Activated CD4-positive, alpha-beta T cell treated with anti-CD3 and anti-CD28 coated beads for 1 hour (primary cell): Measurements from ENCODE around the gene RPL36.
"Not testable (repeated sequence)": the region's sequence is repeated elsewhere in the genome, so short reads cannot be mapped to it uniquely, and the experiment has no call there.

Source experiments
- DNase-seq: peaks from one replicate; pipeline ENCODE4 v3.0.0-alpha.2; 2020

The RPL36 gene

DNA sequence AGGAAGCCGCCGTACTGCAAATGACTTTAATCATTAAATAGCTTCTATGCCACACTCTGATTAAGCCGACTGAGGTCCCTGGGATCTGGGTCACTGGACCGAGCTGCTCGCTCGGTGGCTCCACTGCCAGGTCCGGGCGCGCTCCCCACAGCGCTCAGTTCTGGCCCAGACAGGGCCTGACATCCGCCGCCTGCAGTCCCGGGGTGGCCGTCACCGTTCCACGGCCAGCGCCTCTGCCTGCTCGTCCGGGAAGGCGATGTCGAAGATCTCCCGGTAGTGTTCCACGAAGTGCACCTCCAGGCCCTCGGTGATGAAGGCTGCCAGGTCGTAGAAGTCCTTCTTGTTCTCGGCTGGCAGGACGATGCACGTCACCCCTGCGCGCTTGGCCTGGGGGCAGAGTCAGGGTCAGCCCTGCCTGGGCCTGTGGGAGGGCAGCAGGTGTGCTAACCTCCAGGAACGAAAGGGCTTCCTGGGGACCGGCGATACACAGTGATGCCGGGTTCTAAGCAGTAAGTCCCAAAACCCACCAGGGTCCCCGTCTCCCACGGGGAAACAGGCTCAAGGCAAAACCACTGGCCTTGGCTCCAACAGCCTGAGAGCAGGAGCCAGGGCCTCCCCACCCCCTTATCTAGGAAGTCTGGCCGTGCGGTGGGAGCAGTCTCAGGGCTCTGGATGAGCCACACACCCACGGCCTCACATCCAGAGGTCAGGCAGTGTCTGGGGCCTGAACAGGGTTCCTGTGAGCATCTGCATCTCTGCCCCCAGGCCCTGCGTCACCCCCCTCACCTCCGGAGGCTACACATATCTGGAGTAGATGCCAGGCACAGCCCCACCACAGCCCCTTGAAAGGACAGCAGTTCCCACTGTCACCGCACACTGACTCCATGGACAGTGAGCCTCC, 2.0 kb downstream of the RPL36 start:
- DNase-seq = no peak

- no peak for DNase-seq
Measured at GRCh38 chr19:5692723-5693194, 2.7 kb downstream of the RPL36 start.

DNA sequence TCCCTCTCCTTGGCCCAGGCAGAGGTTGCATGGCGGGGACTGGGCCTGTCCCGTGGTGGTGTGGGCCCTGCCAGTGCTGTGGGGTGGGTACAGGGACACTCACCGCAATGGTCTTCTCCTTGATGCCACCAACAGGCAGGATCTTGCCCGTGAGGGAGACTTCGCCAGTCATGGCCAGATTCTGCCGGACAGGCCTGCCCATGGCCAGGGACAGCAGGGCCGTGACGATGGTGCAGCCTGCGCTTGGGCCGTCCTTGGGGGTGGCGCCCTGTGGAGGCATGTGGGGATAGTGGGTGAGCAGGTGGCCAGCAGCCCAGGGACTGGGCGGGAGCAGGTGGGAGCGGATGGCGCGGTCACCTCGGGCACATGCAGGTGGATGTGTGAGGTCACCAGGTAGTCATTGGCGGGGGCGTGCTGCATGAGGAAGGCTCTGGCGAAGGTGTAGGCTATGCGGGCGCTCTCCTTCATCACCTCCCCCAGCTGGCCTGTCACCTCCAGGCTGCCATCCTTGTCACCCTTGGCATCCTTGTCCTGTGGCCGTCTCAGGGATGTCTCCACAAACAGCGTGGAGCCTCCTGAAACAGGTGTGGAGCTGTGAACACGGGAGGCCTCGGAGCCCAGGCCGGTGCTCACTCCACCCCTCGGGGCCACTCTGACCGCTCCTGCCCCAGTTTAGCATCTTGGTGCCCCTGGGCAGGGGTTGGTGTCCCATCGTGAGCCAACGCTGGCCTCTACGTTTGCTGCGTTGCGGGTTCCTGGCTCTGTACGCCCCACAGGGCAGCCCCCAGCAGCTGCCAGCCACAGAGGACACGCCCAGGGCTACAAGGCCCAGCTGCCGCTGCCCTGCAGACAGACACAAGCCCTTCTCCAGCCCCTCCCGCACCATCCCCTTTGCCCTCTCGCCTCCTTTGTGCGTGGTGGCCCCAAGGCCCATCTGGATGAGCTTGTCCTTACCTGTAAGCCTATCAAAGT, 3.4 kb downstream of the RPL36 start:
- DNase-seq = no peak

DNA sequence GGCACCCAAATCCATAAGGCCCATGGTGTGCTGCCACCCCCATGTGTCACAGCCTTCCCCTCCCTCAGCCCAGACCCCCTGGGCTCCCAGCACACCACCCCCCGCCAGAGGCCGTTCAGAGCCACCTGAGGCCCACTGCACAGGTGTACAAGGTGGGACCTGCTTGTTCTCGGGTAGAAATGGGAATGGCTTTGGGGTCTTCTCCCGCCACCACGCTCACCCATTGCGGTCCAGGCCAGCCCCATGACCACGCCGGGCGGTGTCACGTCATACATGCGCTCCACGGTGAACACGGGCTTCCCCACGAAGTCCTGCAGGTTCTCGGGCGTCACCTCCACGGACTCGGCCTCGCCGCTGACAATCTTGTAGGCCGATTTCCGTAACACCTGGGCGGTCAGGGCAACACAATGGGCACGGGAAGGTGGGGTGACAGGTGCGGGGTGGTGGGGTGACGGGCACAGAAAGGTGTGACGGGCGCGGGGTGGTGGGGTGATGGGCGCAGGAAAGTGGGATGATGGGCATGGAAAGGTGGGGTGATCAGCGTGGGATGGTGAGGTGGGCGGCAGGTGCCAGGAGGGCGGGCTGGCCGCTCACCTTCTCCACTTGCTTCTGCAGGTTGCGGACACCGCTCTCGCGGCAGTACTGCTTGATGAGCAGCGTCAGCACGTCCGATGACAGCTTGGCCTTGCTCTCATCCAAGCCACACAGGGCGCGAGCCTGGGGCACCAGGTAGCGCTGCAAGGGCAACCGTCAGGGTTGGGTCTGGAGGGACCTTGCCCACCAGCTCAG, 4.3 kb downstream of the RPL36 start:
- no peak for DNase-seq

GRCh38 chr19:5694956-5695648, 5.0 kb downstream of the RPL36 start:
- DNase-seq = no peak

- no peak for DNase-seq
Measured at GRCh38 chr19:5695649-5696195, 5.6 kb downstream of the RPL36 start.

DNA sequence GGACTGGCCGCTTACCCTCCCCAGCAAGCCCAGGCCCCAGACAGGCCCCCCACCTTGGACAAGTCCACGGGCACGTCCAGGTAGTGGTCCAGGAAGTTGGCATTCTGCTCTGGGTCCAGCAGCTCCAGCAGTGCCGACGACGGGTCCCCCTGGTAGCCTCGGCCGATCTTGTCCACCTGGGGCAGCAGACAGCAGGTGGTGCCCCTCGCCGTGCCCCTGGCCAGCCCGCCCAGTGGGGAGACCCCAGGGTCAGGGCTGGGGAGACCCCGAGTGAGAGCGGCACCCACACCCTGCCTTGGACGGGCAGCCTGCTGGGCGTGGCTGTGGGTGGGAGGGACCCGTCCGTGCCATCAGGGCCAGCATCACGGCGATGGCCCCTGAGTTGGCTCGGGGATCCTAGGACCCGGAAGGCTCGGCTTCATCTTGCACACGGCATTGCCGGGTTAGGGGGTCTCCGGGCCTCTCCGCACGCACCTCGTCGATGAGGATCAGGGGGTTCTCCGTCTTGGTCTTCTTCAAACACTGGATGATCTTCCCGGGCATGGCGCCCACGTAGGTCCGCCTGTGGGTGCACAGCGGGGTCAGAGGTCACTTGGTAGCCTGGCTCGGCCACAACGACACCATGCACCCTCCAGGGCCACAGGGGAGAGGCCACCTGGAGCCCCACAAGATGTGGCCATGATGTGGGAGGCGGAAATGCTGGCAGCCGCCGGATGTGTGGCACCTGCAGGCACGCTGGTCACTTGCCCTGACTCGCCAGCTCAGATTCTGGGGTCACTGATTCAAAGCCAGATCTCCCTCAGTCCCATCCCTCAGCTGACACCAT, 6.3 kb downstream of the RPL36 start:
- DNase-seq = no peak

- DNase-seq = no peak
Measured at GRCh38 chr19:5697022-5697889, 7.2 kb downstream of the RPL36 start.

DNA sequence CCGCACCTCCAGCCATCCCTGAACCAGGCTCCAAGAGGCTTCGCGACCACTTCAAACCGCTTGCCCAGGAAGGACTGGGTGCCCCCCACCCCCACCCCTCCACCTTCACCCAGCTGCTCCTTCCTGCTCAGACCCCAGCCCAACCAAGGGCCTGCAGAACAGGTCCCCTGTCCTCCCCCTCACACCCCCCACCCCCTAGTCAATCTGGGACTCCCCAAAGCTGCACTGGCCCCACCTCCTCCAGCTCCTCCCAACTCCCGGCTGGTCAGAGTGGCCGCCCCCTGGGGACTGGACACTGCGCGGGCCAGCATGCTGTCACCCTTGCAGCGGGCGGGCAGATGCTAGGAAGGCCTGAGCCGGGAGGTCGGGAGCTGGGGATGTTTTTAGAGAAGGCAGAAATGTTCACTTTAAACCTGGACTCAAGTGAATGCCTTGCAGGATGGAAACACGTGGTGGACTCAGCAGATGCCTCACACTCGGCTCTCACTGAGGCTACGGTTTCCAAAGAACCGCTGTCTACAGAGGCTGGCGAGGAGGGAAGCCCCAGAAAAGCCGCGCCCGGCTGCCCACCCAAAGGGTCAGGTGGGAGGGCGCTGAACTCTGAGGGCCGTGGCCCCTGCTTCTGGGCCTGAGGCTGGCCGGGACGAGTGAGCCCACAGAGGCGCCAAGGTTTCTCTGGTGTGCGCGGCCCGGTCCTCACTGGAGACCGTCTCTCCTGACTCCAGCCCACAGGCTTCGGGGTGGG, 8.0 kb downstream of the RPL36 start:
- no peak for DNase-seq

- DNase-seq = no peak
Measured at GRCh38 chr19:5698635-5699422, 8.7 kb downstream of the RPL36 start.

DNA sequence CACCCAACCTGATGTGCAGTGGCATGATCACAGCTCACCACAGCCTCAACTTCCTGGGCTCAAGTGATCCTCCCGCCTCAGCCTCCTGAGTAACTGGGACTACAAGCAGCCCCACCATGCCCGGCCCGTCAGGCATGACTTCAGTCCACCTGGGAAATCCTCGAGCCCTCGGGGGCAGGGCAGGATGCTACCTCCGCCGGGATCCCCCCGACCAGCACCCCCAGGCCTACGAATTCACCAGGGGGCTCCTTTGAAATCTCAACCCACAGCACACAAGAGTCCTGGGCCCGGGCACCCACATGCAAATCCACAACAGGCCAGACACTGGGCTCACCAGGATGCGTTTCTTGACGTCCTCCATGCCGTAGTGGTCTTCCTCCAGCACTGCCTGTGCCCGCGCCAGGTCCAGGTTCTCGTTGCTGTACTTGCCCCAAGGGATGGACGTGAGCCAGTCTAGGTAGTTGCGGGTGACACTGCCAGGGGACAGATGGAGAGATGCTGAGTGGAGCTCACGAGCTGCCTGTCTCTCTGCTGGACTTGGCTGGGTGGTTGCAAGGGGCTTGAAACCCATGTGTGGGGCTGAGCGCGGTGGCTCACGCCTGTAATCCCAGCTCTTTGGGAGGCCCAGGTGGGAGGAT, 10.5 kb downstream of the RPL36 start:
- no peak for DNase-seq

- not testable (repeated sequence) for DNase-seq
Measured at GRCh38 chr19:5702053-5702410, 11.9 kb downstream of the RPL36 start.

DNA sequence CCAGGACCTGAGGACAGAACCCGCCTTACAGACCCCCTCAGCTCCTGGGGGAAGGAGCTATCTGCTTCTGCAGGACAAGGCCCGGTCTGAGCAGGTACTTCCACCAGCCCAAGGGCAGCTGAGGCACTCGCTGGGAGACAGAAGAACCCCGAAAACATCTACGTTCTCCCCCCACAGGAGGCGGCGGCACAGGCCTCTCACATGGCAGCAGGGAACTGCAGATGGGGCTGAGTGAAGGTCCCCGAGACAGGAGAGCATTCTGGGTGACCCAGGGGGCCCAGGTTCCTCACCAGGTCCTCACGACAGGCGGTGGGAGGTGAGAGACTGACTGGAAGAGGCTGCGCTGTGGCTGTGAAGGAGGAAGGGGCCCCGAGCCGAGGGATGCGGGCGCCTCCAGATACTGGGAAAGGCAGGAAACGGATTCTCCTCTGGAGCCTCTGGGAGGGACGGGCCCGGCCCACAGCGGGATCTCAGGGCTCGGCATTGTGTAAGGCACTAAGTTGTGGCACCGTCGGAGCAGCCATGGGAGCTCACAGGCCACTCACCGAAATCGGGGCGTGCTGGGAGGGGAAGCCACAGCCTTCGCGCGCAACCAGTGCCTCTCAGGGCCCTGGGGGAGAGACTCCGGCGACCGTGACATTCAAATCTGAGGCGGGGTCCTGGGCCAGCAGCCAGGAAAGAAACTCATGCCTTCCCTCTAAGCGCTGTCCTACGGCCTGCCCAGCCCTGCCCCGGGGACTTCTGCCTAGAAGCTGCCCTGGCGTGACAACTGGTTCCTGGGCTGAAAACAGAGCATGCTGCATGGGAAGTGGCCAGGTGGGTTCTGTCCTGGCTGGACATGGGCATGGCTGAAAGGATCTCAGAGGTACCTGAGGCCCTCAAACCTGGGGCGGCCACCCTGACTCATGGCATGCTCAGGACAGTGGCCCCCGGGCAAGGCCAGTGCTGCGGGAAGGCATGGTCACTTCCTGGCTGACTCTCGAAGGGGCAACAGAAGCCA, 14.0 kb downstream of the RPL36 start:
- DNase-seq = no peak

DNA sequence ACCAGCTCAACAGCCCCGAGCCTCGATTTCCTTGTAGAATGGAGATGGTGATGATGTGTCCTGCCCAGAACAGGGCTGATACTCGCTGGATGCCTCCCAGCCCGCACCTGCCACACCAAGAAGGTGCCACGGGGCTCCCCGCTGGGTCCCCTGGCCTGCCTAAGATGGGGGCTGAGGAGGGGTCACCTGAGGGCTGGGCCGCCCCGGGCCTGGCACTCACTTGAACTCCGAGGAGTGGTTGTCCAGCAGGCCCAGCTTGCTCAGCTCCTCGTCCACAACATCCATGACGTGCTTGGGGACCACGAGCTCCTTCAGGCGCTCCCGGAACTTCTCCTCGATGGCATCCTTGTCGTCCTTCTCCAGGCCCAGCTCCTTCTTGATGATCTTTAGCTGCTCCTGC, 15.5 kb downstream of the RPL36 start:
- no peak for DNase-seq

DNA sequence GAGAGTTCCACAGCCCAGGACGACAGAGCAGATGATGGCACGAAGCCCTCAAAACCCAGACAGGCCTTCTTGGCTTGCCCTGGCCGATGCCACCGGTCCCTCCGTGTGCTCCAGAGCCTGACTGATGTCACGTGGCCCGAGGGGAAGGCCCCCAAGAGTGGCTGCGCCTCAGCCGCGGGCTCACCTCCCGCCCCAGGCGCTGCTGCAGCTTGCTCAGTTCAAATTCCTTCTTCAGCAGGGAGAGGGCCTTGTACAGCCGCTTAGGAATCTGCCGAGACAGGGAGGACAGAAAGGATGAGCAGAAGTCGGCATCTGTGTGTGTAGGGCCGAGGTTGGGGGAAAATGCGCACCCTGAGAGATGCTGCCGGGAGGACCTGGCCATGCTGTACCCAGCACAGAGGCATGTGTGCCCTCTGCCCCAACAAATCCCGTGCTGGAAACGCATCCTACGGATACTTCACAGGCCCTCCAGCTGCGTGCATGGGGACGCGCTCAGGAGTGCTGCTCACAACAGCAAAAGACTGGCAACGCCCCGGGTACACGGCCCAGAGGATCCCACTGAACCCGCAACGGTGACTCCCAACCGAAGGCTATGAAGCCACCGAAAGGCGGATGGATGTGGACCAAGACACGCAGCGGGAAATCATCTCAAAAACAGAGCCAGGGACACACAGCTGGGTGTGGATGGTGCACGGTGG, 16.9 kb downstream of the RPL36 start:
- no peak for DNase-seq
